HG02970 (cell line): ENCODE results near the gene SIRPG.
"Not testable (repeated sequence)": the region's sequence is repeated elsewhere in the genome, so short reads cannot be mapped to it uniquely, and the experiment has no call there.

Experiments
- ATAC-seq: cut with Tn5 transposase; IDR thresholded peaks from one replicate; pipeline ENCODE4 v1.9.1; 2021; ENCODE audit warnings: mild to moderate bottlenecking, moderate library complexity, moderate number of reproducible peaks; ENCODE audit not compliant: unreplicated experiment, low FRiP score

SIRPG gene

DNA sequence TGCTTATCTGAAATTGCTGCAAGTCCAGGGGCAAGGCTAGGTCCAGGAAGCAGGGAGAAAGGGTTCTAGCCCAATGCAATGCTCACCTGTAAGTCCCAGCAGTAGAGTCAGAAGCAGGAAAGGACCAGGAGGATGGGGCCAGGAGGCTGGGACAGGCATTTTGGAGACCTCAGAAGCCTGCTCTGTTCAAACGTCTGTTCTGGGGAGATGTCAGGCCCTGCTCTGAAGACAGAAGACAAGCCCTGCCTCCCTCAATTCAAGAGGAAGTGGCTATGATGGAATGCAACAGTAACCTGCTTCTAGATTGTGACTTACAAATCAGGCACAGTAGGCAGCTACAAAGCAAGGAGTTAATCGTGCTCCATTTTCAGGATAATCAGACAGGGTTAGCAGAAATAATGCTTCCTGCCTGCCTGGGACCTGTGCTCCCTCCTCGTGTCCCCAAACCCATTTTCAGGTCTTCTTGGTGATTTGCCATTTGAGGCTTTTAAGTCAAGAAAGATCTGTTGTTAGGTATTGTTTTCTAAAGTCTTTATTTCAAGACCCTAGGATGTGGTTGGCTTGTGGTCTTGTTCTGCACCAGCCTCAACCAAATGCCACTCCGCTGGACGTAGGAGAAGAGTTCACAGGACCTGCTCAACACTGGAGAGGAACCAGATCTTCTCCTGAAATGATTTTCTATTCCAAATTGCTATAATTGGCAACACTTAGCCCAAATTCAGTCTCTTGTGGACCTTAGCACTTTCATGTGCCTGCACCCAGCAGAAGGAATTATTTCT, at the start of gene SIRPG:
TSS of gene SIRPG (minus strand) at position 224 of the 779 bp plus-strand sequence. CDS start at position 159, 65 bp downstream.
- ATAC-seq, result no peak

DNA sequence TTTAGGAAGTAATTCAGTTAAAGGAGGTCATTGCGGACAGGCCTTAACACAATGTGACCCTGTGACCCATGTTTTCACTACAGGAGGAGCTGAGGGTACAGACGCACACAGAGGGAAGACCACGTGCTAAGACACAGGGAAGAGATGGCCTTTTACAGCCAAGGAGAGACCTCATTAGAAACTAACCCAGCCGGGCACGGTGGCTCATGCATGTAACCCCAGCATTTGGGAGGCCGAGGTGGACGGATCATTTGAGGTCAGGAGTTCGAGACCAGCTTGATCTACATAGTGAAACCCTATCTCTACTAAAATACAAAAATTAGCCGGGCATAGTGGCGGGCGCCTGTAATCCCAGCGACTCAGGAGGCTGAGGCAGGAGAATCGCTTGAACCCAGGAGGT, 49.3 kb upstream of the SIRPG start:
- ATAC-seq, result not testable (repeated sequence)

DNA sequence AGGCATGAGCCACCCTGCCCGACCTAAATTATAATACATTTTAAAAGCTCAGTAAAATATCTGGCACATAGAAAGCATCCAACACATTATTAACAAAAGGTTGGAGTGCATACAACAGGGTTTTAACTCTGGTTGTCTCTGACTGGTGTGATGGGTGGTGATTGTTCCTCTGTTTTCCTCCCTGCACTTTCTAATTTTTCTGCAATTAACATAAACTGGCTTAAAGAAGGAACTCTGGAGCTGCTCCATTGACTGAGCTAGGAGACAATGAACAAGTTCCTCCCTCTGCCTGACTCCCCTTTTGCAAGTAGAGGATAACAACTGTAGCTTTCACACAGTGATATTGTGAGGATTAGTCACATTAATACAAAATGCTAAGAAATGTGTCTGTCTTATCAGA, 48.5 kb upstream of the SIRPG start:
- ATAC-seq, result no peak

DNA sequence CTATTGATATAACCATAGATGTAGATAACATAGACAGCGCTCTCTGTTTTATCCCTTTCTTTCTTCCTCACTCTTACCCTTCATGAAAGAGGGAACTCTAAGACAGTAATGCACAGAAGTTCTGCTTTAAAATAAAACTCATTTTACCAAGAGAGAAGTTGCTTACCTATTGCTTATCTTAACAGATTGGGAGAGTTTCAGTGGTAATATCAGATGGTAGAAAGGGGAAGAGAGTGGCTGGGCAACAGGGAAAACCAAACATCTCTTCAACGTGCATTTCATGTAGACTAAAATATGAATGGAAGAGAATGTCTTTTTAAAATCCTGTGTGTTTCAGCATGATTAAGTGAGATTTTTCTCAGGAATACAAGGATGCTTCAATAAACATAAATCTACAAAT, 45.3 kb upstream of the SIRPG start:
- ATAC-seq, result no peak

DNA sequence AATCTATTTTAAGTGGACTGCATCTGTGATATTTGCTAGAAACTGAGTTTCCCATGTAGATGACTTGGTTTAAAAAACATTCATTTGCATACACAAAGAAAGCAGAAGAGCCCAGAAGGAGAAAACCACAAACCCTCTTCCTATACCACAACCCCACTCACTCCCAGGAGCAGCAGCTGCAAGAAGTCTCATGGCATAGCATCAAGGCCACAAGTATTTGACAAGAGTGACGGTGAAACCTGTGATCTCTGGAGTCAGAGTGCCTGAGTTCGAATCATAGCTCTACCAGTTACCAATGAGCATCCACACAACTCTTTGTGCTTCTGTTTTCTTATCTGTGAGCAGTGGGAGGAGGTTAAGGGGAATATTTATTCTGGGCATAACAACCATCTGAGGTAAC, 44.7 kb upstream of the SIRPG start:
- ATAC-seq, result no peak

DNA sequence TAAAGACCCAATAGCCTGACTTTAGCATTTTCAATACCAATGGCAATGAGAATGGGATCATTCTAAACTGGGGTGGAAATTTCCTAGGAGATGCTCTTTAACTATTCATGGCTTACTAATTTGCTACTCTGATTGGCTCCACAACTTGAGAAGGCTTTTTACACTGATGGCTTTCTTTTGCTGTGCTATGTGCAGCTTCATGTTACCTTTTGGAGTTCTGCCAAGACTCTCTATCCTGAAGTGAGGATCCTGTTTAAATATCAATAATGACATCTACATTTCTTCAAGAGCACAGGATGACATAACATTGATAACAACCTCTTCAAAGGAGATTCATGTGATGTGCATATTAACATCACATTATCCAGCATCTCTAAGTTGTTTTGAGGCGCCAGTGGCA, 43.4 kb upstream of the SIRPG start:
- no peak for ATAC-seq

DNA sequence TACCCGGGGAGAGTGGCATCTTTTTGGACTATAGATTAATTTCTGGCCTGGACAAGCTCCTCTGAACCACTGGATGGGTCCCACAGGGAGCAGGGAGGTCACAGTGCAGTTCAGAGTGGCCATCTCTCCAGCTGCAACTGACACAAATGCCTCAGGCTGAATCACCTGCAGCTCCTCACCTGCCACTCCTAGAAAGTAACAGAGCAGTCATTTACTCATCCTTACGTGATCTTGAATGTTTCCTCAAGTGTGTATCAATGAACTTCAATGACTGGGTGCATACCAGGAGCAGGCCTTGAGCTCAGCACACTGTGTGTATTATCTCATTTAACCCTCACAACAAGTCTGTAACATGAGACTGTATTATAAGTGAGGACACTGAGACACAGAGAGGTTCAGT, 40.0 kb upstream of the SIRPG start:
- no peak for ATAC-seq

DNA sequence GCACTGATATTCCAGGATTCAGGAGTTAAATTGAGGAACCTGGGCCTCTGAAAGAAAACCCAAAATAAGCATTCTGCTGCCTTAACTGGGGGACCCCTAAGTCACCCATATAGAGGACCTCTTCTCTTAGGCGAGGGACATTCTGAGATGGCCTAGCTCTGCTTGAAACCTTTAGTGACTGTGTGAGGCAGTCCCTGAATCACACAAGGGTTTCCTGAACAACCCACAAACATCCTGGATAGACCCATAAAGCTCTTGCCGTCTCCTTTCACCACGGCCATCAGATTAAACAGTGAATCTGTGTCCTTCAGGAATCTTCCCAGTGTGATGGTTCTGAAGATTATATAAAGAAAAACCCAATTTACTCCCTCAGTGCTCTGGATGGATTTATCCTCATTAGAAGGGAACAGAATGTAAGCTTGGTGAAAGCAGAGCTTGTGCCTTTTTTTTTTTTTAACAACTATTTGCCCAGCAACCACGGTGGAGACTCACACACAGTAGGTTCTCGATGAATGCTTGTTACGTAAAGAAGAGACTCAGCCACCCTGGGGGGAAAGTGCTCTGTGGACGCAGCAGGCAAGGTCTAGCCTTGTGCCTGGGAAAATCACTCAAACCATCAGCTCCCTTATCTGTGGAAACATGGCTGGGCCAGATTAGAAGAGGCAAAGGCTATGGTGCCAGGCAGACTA, 39.1 kb upstream of the SIRPG start:
- no peak for ATAC-seq

DNA sequence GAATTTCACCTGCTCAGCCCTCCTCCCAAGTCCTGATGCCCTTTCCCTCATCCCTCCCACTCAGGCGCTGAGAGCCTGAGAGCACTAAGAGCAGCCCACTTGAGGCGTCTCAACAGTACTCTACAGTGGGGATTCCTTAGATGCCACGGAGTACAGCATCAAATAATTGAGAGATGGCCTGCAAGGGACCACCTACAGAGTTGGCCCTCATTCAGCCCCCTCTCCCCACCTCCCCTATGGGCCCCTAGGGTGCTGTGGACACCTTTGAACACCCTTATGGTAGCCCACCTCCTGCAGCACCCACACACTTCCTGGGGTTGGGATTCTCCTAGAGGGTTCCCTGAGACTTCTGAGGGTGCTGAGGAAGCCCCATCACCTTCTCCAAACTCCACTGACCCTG, 37.1 kb upstream of the SIRPG start:
- no peak for ATAC-seq

DNA sequence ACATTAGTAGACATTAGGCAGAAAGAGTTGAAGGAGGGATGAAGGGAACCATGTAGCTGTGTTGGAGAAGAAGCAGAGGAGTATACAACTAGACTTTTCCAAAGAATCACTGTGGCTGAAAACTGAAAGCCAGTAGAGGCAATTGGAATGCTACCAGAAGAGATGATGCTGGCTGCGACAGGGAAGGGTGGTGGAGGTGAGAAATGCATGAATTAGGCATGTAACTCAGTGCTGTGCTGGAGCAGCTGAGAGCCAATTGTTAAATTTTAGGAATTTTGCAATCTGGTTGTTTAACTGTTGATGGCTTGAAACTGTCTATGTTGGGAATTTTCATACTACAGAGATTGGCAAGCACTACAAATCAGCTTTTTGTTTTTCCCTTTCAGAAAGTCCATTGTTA, 35.8 kb upstream of the SIRPG start:
- ATAC-seq, result no peak

DNA sequence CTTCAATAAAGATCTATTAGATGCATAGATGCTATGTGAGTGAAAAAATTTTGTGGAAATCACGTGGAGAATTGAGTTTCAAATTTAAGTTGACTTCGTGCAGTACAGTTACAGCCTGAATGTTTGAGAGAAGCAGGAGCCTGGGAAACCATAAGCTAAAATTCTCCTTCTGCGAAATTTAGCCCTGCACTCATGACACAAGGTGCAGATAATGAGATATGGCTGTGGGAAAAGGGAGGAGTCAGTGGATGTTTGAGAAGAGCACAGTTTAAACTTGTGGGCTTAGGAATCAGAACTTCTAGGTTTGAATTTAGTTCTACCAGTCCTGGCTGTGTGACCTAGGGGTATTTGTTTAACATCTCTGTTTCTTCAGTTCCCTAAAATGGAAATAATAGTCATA, 32.1 kb upstream of the SIRPG start:
- ATAC-seq, result no peak

DNA sequence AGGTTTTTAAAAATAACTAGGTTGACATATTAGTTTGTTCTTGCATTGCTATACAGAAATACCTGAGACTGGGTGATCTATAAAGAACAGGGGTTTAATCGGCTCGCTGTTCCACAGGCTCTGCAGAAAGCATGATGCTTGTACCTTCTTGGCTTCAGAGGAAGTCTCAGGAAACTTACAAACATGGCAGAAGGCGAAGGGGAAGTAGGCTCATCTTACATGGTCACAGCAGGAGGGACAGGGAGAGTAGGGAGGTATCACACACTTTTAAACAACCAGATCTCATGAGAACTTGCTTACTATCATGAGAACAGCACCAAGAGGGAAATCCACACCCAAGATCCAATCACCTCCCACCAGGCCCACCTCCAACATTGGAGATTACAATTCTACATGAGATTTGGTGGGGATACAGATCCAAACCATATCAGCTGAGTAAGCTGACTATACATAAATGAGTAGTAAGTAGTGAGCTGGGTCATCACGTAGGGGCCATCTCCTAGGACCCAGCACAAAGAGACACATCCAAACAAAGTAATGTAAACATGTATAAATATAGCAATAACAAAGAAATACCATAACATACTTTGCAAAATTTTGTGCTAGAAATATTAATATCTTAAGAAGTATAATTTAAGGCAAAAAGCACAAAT, 31.4 kb upstream of the SIRPG start:
- ATAC-seq, result no peak

DNA sequence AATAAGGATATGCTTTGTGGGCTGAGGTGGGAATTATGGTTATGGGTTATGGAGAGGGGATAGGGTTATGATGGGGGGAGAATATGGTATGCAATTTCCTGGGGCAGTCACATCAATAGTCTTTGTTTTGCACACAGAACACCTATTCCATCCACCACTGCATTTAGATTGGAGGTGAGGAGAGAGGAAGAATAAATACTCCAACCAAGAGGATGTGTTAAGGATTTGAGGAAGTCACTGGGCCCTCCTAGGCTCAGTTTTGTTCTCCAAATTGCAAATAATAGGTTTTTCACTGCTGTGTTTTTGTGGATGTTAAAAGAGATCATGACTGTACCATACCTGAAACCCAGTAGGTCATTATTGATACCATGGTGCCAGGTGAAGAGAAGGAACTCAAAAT, 29.5 kb upstream of the SIRPG start:
- ATAC-seq, result no peak

DNA sequence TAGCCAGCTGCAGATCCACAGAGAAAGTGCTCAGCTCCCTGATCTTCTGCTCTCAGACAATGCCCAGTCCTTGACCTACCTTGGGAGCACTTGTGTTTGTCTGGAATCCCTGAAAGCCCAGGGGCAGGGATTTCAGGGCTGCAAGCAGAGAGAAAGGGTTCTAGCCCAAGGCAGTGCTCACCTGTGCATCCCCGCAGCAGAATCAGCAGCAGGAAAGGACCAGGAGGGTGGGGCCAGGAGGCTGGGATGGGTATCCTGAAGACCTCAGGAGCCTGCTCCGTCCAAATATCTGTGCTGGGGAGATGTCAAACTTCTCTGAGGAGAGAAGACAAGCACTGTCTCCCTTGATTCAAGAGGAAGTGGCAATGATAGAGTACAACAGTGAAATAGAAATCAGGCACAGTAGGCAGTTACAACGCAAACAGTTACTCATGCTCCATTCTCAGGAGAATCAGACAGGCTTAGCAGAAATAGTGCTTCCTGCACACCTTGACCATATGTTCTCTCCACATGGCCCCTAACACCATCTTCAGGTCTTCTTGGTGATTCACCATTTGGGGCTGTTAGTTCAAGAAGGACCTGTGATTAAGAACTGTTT, 28.7 kb upstream of the SIRPG start:
- no peak for ATAC-seq

DNA sequence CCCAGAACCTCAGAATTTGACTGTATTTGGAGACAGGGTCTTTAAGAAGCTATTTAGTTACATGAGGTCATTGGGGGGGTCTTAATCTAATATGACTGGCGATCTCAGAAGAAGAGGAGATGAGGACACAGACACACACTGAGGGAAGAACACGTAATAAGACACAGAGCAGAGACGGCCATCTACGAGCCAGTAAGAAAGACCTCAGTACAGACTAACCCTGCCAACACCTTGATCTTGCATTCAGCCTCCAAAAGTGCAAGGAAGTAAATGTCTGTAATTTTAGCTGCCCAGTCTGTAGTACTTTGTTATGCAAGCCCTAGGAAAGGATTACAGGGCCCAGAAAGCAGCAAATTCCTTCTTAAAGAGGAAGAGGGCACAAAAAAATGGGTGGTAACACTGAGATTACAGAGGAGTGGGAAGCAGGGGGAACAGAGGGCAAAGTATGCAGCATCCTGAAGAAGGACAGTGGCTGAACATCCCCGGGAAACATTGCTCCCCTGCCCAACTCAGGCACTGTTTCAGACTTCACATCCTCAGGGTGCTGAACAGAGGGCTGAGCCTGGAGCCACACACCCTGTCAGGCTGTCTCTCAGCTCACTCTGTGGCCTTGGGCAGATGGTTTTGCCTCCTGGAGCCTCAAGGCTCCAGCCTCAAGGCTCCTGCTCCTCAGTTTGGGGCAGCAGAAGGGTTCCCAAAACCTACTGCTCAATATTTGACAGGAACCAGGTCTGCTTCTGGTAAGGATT, 27.9 kb upstream of the SIRPG start:
- ATAC-seq, result no peak

DNA sequence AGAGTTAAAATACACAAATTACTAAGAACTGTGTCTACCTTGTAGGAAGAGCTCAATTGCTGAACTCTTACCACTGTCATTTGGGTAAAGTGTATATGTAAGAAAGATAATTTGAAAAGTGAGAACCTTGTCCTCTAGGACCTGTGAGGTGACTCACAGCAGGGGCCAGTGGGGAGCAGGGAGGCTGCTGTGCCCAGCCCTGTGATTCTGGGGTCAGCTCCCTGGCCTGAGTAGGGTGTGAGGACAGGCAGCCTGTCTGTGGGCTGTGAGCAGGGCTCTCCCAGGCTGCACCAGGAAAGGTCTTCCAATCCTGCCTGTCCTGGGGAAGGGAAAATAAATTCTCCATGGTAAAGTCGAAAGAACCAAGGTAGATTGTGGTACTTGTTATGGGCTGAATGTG, 27.3 kb upstream of the SIRPG start:
- no peak for ATAC-seq

DNA sequence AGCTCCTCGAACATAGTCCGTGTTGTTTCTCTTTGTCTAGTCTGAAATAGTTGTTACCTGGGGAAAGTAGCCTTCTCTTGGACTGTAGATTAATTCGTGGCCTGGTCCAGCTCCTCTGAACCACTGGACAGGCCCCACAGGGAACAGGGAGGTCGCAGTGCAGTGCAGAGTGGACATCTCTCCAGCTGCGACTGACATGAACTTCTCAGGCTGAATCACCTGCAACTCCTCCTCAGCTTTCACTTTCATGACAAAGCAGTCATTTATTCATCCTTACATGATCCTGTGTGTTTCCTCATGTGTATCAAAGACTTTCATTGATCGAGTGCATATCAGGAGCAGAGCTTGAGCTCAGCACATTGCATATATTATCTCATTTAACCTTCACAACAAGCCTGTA, 19.1 kb upstream of the SIRPG start:
- no peak for ATAC-seq

DNA sequence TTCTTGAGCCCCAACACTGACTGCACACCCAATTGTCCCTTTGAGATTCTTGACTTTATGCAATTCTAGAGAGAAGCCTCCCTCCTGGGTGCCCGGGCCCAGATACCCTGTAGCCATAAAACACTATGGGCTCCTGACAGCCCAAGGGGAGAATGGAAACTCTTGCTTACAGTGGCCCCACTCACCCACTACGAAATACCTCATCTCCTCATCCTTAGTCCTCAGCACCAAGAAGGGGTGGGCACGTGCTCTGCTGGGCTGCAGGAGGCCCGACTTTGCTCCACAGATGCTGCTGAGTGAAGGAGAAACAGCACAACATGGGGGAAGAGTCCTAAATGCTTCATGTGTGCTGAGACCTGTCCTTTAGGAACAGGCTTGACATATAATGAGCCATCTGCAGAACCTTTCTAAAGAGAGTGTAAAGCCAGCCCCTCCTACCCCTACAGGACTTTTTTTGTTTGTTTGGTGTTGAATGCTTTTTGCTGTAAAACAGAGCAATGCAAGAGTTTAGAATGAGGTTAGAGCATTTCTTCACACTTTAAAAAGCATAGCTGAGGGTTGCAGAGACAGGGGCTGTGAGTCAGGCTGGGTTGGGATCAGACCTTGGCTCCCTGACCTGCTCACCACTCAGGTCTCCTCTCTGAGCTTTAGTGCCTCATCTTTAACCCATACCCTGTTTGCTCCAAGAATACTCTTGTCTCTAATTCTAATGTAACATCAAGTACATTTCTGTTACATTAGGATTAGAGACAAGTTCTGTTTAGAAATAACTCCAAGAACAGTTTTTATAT, 17.6 kb upstream of the SIRPG start:
- ATAC-seq, result no peak

DNA sequence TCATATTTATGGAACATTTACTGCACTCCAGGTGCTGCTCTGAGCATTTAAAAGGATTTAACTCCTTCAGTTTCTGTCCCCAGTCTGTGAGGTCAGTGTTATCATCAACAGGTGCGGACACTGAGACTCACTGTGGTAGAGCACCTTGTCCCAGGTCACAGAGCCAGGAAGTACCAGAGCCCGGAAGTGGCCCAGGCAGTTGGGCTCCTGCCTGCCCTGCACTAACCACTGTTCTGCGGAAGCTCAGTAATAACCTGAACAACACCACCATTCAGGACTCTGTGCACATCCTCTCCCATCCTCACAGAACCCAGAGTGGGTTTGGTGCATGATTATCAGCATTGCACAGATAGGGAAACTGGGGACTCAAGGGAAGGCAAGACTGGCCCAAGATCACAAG, 16.8 kb upstream of the SIRPG start:
- ATAC-seq, result no peak

DNA sequence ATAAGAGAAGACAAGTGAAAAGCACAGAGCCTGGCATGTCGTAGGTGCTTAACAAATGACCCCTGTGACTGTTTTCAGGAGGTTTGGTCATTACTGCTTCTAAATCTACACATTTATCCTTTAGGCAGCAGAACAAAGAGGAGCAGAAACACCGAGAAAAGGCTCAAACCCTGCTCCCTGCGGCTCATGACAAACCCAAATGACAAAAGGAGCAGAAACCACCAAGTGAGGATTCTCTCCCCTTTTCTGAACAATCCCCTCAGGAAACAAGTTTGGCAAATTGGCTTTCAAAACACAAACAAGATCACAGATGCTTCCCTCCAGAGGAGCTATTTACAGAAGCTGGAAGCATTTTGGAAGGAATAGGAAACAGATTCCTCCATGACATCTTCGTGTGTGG, 15.8 kb upstream of the SIRPG start:
- ATAC-seq, result no peak
